ENCODE results near the gene CD7.

Gene CD7

DNA sequence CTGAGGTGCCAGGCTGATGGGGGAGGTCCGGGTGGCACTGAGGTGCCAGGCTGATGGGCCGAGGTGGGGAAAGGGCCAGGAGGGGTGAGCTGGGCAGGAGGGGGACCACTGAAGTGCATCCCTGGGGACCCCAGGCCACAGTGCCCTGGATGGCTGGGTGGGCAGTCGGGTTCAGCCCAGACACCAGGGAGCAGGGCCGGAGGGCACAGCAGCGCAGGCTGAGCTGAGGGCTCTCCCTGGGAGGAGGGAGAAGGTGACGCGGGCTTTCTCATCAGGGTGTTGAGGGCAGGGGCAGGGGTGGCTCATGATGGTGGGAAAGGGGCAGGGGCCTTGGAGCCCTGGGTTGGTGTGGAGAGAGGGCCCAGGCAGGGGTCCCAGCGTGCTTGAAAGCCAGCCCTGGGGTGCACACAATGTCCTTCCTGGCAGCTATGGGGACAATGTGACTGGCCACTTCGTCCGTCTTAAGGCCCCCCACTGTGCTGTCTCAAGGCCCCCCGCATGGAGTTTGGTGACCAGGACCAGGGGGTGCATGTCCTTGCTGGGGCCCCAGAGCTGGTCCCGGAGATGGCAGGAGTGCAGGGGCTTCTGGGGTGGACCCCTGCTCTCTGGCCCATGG lies 16.0 kb downstream of the CD7 start:
- H3K79me2 ChIP-seq (ENCODE audit: insufficient read depth, low read length) = no peaks in the 10 kb centered on the region

DNA sequence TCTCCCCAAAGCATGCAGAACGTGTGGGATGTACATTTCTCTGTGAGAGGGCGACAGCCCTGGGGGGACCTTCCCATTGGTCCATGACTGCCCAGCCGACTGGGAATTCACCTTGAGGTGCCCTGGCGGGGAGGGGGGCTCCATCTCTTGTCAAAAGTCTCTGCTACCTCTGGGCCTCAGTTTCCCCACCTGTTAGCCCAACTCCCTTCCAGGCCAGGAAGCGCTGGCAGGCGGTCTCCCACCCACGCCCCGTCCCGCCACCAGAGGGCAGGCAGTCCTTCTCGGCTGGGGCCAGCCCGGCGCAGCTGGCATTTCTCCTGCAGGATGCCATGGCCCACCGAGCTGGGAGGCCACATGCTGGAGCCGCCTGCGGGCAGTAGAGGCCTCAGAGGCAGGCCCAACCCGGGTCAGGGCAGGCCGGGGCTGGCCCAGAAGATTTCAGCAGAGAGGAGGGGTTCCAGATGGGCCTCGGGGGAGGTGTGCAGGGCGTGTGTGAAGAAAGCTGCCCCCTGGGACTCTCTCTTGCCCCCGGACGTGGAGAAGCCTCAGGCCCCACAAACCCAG lies 16.6 kb downstream of the CD7 start:
- Histone ChIP-seq H2AFZ (ENCODE audit: low read length) (no peak overlapping the region), H3K9ac (ENCODE audit: low read length) (no peak overlapping the region), H4K20me1 (ENCODE audit: insufficient read depth, low read length) (no peaks in the 10 kb centered on the region), H3K36me3 (ENCODE audit: insufficient read depth, low read length) (no peaks in the 10 kb centered on the region), H3K4me1 (ENCODE audit: insufficient read depth, low read length, severe bottlenecking) (peaks cover 30% of the 10 kb centered on the region), H3K4me2 (ENCODE audit: low read length) (no peak overlapping the region), H3F3A (ENCODE audit: insufficient read depth, low read length) (no peaks in the 10 kb centered on the region), H3K27ac (ENCODE audit: low read depth, low read length, poor library complexity, severe bottlenecking) (no peak overlapping the region), H3K4me3 (ENCODE audit: low read depth, low read length, poor library complexity, severe bottlenecking) (no peak overlapping the region), H3K27me3 (ENCODE audit: insufficient read depth, low read length) (peaks cover 9% of the 10 kb centered on the region; the same call in 1 of the 2 replicates), H3K79me2 (ENCODE audit: insufficient read depth, low read length) (no peaks in the 10 kb centered on the region), H3K9me3 (ENCODE audit: low read length) (no peaks in the 10 kb centered on the region), H3K9me2 (ENCODE audit: low read depth, low read length) (no peaks in the 10 kb centered on the region)
- TF ChIP-seq, protein P1, sequence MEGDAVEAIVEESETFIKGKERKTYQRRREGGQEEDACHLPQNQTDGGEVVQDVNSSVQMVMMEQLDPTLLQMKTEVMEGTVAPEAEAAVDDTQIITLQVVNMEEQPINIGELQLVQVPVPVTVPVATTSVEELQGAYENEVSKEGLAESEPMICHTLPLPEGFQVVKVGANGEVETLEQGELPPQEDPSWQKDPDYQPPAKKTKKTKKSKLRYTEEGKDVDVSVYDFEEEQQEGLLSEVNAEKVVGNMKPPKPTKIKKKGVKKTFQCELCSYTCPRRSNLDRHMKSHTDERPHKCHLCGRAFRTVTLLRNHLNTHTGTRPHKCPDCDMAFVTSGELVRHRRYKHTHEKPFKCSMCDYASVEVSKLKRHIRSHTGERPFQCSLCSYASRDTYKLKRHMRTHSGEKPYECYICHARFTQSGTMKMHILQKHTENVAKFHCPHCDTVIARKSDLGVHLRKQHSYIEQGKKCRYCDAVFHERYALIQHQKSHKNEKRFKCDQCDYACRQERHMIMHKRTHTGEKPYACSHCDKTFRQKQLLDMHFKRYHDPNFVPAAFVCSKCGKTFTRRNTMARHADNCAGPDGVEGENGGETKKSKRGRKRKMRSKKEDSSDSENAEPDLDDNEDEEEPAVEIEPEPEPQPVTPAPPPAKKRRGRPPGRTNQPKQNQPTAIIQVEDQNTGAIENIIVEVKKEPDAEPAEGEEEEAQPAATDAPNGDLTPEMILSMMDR (IDR thresholded peaks at IDR 0.05; ENCODE audit: low read length) = peak; percentile 75
- TF ChIP-seq EZH2 (IDR thresholded peaks at IDR 0.05; ENCODE audit: borderline replicate concordance, low read length) = no peak

More for the DNA sequence above, 16.0 kb downstream of the CD7 start:
- no peak overlapping the region for H3K4me3 ChIP-seq (ENCODE audit: low read depth, low read length, poor library complexity, severe bottlenecking)
- no peak overlapping the region for H2AFZ ChIP-seq (ENCODE audit: low read length)
- H3K9ac ChIP-seq (ENCODE audit: low read length) = no peak overlapping the region
- peaks cover 29% of the 10 kb centered on the region for H3K4me1 ChIP-seq (ENCODE audit: insufficient read depth, low read length, severe bottlenecking)
- H3K27ac ChIP-seq (ENCODE audit: low read depth, low read length, poor library complexity, severe bottlenecking) = no peak overlapping the region
- H3K9me3 ChIP-seq (ENCODE audit: low read length) = no peaks in the 10 kb centered on the region
- TF ChIP-seq, protein P1 (IDR thresholded peaks at IDR 0.05; ENCODE audit: low read length) = no peak
- no peak for TF ChIP-seq EZH2 (IDR thresholded peaks at IDR 0.05; ENCODE audit: borderline replicate concordance, low read length)
- no peaks in the 10 kb centered on the region for H3K36me3 ChIP-seq (ENCODE audit: insufficient read depth, low read length)
- H3K9me2 ChIP-seq (ENCODE audit: low read depth, low read length) = no peaks in the 10 kb centered on the region
- H3F3A ChIP-seq (ENCODE audit: insufficient read depth, low read length) = no peaks in the 10 kb centered on the region
- H3K27me3 ChIP-seq (ENCODE audit: insufficient read depth, low read length) = peaks cover 11% of the 10 kb centered on the region; the same call in 1 of the 2 replicates
- H3K4me2 ChIP-seq (ENCODE audit: low read length) = no peak overlapping the region
- H4K20me1 ChIP-seq (ENCODE audit: insufficient read depth, low read length) = no peaks in the 10 kb centered on the region

DNA sequence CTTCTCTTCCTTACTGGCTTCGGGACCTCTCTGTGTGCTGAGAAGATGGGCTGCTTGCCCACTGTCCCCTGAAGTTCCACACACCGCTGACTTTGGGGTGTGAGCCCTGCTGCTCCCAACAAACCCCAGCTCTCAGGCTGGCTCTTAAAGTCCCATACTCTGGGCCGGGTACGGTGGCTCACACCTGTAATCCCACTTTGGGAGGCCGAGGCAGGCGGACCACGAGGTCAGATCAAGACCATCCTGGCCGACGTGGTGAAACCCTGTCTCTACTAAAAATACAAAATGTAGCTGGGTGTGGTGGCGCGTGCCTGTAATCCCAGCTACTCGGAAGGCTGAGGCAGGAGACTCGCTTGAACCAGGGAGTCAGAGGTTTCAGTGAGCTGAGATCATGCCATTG lies 17.2 kb downstream of the CD7 start:
- no peak for TF ChIP-seq EZH2 (IDR thresholded peaks at IDR 0.05; ENCODE audit: borderline replicate concordance, low read length)
- H3K36me3 ChIP-seq (ENCODE audit: insufficient read depth, low read length) = no peaks in the 10 kb centered on the region
- H3K9me2 ChIP-seq (ENCODE audit: low read depth, low read length) = no peaks in the 10 kb centered on the region
- no peak overlapping the region for H3K4me2 ChIP-seq (ENCODE audit: low read length)
- no peaks in the 10 kb centered on the region for H3K79me2 ChIP-seq (ENCODE audit: insufficient read depth, low read length)
- H4K20me1 ChIP-seq (ENCODE audit: insufficient read depth, low read length) = no peaks in the 10 kb centered on the region
- H3K27me3 ChIP-seq (ENCODE audit: insufficient read depth, low read length) = peaks cover 5% of the 10 kb centered on the region; the same call in 1 of the 2 replicates
- peaks cover 30% of the 10 kb centered on the region for H3K4me1 ChIP-seq (ENCODE audit: insufficient read depth, low read length, severe bottlenecking)
- no peak overlapping the region for H3K27ac ChIP-seq (ENCODE audit: low read depth, low read length, poor library complexity, severe bottlenecking)
- no peak overlapping the region for H3K9ac ChIP-seq (ENCODE audit: low read length)
- no peak overlapping the region for H3K4me3 ChIP-seq (ENCODE audit: low read depth, low read length, poor library complexity, severe bottlenecking)
- H3F3A ChIP-seq (ENCODE audit: insufficient read depth, low read length) = no peaks in the 10 kb centered on the region
- no peaks in the 10 kb centered on the region for H3K9me3 ChIP-seq (ENCODE audit: low read length)
- no peak overlapping the region for H2AFZ ChIP-seq (ENCODE audit: low read length)

All from OCI-LY1 (cell line).